HG03575 (cell line): ENCODE data around the gene CCL23.
"Not testable (repeated sequence)": the region's sequence is repeated elsewhere in the genome, so short reads cannot be mapped to it uniquely, and the experiment has no call there.

Experiments
- ATAC-seq: cut with Tn5 transposase; IDR thresholded peaks from one replicate; pipeline ENCODE4 v1.9.1; 2021; ENCODE audit not compliant: unreplicated experiment, insufficient number of reproducible peaks, low FRiP score; ENCODE audit errors: extremely low read depth

The CCL23 gene, protein sequence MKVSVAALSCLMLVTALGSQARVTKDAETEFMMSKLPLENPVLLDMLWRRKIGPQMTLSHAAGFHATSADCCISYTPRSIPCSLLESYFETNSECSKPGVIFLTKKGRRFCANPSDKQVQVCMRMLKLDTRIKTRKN

DNA sequence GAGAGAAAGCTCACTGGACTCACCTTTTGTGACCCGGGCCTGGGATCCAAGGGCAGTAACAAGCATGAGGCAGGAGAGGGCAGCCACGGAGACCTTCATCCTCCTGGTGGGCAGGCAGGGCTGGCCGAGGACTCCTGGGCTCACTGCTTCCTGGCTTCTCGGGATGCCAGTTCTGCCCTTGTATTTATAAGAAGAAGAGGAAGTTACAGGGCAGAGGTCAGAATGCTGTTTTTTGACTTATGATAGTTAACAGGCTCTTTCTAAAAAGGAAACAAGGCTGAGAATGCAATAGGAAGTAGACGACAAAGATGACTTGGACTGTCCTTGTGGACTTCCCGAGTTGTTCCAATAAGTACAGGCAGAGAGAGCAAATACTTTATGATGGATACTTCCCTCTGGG, at the start of gene CCL23:
Gene CCL23, minus strand, starts transcription at position 174 of the 400 bp plus-strand sequence. Its CDS starts 75 bp downstream, at position 99.
- ATAC-seq, result no peak

DNA sequence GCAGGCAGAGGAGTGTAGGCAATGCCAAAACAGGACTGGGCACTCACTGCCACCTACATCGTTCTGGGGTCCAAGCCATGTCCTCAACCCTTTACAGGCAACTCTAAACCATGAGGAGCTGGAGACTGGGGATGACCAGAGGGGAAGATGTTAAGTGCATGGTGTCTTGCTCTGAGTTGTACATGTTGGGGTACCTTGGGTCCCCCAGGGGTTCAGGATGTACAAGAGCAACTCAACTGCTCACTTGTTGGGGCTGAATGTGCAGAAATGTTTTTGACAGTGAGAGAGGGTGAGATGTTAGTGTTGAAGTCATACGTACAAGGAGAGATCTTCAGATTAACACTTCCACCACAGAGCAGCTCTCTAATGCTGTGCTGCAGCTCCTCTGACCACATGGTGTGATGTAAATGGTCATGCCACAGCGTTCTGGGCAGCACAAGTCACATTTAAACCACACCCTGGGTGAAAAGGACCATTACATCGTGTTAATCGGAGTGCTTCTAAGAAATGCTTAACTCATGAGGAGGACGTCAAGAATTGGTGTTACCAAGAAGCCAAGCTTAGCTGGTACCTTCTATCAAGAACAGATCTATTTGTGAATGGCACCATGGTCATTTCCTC, 48.7 kb upstream of the CCL23 start:
- ATAC-seq, result no peak

DNA sequence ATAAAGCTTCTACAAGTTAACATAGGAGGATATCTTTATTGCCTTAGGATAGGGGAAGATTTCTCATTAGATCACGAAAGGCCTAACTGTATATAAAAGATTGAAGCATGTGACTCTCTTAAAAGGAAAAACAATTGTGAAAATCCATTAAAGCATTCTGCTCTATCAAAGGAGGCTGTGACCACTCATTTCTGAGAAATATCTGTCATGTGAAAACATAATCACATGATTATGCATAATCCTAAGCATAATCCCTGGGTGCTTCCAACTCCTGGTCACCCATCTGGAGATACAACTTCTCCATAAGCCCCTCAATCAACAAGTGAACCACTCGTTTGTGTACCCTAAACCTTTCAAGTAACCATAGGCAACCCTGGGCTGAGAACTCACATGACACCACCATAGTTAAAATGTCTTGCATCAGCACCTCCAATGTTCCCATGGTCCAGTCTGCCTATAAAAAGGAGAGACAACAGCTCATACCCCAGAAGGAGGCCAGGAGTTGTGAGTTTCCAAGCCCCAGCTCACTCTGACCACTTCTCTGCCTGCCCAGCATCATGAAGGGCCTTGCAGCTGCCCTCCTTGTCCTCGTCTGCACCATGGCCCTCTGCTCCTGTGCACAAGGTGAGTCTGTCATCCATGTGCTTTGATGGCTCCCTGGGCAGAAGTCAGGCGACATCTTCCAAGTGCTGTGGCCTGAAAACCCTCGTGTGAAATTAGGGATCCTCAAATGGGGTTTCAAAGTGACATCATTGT, 46.2 kb upstream of the CCL23 start, which contains the start of gene CCL18:
Gene CCL18, plus strand, starts transcription at position 487 of the 756 bp plus-strand sequence. Its CDS starts 71 bp downstream, at position 558.
- ATAC-seq, result no peak

DNA sequence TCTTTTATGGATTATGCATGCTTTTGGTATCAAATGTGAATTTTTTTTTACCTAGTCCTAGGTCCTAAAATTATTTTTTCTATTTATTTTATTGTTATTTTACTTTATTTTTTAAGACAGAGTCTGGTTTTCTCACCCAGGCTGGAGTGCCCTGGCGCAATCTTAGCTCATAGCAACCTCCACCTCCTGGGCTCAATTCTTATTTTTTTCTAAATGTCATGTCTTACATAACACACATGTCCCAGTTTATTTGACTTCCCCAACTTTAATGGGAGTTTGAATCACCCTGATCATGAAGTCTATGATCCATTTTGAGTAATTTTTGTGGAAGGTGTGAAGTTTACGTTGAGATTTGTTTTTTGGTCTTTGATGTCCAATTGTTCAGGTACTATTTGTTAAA, 43.0 kb upstream of the CCL23 start:
- no peak for ATAC-seq

DNA sequence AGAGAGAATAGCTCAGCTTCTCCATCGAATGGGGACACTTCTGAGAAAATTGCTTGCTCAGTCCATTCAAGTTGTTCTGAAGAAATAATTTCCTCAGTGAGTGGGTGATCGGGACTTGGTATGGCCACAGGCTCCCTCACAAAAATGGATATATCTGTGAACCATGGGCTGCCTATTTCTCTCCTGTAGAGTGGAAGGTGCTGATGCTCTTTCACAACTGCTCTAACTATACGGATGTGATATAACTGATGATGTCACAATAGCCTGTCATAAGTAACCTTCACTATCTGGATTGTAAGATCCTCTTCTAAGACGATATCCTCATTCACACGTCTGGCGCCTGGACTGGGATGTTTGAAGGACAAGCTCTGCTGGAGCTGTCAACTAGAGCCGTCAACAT, 41.6 kb upstream of the CCL23 start:
- no peak for ATAC-seq

DNA sequence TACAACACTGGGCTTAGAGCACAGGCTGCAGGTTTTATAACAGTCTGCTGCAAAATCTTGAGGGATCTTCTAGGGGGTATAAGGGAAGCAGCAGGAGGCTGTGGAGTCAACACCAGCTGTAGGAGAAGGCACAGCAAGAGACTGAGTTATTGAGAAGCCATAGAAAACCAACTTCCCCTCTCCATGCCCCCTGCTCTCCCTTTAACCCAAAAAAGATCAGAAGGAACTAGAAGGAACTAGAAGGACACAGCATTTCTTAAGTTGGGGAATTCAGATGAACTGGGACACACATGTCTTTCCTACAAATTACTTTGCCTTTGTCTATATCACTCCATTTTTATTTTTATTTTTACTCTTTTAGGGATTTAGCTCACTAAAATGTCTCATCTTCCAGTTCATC, 40.1 kb upstream of the CCL23 start:
- no peak for ATAC-seq

DNA sequence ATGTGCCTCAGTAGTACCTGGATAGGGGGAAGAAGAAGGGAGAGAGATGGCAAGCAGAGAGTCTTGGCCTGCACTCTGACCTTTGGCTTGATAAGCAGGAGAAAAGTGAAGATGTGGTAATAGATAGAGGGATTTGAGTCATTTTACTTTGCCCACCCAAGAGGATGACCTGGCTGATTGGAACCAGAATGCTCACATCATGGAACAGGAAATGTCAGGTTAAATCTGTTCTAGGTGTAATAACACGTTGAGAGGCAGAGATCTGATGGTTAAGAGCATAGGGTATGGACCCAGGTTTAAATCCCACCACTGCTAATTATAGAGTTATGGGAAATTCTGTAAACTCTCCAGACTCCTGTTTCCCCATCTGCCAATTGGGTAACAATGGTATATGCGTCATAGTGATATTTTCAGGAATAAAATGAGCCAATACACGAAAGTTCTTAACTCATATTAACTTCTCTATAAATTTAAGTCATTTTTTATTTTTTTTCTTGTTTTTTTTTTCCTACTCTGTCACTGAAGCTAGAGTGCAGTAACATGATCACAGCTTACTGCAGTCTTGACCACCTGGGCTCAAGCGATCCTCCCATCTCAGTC, 38.2 kb upstream of the CCL23 start:
- no peak for ATAC-seq

DNA sequence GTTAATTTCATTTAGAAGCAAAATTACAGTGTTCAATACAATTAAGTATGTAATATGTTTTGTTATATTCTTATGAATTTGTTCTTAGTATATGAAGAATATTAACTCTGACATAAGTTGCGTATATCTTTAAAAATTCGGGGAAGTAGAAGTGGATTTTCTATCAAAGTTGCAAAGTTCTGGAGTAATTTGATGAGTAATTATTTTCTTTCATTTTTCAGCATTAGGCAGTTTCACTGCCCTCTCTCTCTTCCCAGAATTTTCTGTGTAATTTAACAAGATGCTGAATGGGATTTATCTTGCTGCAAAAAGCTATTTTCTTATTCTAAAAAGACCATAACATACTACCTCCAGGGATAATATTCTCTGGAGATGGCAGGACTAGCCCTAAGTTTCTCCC, 37.4 kb upstream of the CCL23 start:
- ATAC-seq, result no peak

DNA sequence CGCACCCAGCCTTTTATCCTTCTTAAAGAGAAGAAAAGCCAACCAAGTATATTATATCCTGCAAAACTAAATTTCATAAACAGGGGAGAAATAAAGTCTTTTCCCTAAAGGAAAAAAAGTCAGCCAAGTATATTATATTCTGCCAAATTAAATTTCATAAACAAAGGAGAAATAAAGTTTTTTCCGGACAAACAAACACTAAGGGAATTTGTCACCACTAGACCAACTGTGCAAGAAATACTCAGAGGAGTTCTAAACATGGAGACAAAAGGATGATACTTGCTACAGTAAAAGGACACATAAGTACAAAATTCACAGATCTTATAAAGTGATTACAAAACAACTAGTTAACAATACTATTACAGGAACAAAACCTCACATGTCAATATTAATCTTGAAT, 31.9 kb upstream of the CCL23 start:
- ATAC-seq, result no peak

DNA sequence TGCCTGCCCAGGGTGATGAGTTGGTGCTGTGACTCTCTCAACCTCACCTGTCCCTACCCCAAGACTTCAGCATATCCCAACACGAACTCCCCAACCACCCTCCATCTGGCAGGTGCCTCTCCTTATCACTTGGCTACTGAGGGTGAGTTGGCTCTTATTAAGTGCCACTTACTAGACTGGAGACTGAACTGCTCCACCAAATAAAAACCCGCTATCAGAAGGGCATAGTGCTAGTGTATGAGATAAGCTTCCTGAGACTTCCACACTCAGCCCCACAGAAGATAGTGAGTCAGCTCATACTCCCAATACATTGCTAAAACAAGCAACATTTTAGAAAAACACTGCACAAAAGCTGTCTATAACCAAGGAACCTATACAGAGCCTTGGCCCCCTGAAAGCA, 30.3 kb upstream of the CCL23 start:
- ATAC-seq, result no peak

DNA sequence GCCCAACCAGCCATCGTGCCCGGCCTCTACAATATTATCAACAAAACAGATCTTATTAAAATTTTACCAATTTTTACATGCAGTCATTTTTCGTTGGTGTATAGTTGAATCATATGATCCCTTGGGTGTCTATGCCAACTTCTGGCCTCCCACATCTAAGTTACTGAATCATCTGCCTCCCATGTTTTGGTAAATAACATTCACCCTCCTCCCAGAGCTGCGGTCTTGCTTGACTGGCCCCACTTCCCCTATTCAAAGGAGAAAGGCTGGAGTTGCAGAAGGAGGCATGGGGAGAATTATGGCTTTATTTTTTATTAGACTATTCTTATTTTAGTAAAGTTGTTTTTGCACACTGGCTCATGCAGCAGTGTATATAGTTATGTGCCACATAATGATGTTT, 18.5 kb upstream of the CCL23 start:
- no peak for ATAC-seq

DNA sequence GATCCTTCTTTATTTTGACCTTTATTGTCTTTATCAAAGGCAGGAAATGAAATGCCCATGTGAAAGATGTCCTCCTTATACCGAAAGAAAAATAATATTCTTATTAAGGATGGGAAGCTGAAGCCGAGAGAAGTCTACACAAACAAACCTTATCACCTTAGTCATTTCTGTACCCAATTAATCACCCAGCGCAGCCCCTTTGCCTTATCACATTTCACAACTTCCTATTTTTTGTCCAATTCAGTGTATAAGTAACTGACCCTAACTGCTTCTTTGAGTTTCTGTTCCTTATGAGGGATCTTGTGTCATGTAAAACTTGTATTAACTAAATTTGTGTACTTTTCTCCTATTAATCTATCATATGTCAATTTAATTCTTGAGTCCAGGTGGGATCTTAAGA, 16.4 kb upstream of the CCL23 start:
- no peak for ATAC-seq

DNA sequence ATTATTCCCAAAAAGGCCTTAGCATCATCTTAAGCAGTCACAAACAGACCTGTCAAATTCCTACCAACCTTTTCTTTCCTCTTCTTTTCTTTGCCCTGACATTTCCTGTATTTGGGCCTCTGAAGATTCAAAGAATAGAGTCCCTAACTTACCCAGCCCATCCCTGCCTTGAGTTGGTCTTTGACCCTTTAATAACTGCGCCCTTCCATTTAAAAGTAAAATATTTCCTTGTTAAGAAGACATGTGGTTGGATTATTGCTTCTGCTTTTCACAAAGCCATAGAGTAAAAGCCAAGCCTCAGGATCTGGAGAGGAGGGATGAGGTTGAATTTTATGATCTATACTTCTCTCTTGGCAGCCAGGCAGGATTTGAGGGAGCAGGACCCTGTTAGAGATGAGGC, 13.2 kb upstream of the CCL23 start:
- no peak for ATAC-seq

DNA sequence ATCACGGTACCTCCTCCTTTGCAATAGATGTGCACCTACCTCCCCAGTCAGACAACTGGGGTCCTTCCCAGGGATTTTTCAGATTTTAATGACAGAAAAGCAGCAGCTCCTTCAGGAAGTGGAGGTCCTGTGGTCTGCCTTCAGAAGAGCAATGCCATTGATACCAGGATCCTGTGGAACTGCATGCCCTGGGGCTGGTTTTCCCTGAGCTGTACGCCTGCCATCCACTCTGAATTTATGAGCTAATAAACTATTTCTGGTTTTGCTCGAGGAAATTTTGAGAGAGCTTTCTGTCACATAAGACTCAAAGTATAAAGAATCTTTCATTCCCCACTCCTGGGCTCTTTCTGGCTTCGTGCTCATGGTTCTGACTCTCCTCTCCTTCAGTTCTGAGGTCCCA, 10.0 kb upstream of the CCL23 start:
- no peak for ATAC-seq

DNA sequence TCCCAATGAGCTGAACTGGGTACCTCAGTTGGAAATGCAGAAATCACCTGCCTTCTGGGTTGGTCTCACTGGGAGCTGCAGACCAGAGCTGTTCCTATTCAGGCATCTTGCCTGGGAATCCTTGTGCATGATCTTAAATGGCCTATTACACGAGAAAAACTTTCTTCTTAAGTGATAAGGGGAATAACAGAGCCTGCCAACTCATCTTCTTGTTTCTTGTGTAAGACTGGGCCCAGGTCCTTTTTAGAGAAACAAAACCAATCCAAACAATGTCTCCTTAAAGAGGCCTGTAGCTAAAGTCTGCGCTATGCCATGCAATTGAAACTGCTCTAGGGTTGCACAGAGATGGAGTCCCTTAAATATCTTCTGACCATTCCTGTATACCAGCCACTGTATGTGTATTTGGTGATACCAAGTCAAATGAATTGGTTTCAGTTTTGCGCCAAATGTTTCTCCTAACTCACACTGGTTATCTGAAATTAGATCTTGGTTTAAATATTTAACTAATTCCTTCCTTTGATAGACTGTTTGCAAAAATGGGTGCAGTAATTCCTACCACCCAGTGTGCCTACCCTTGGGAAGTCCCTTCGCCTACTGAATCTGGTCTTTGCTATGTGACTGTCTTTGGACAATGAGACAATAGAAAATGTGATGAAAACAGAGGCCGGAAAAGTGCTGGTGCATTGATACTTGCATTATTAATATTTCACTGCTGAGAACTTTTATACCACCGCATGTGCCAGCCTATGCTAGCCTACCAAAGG, 6.5 kb upstream of the CCL23 start:
- ATAC-seq, result no peak

DNA sequence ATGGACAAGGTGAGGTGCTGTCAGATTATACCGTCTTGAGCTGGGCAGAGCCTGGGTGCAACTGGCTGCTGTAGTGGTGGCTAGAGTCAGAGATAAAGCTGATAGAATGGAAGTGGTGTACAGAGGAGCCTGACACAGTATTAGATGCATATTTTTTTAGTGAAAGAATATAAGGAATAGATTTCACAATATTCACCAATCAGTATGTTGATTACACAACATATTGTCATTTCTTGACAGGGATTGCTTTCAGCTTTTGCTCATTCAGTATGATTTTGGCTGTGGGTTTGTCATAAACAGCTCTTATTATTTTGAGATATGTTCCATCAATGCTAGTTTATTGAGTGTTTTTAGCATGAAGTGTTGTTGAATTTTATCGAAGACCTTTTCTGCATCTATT, 1.7 kb upstream of the CCL23 start:
- no peak for ATAC-seq

DNA sequence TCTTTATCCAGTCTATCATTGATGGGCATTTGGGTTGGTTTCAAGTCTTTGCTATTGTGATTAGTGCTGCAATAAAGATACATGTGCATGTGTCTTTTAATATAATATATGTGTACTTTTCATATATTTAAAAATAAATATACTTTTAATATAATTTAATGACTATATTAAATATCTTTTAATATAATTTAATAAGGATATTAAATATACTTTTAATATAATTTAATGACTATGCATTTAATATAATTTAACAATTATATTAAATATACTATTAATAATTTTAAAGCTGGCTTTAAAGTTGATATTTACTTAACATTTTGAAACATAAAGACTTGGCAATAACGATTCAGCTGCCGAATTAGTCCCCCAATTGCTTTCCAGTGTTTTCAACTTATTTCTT, 1.2 kb downstream of the CCL23 start:
- ATAC-seq, result no peak

DNA sequence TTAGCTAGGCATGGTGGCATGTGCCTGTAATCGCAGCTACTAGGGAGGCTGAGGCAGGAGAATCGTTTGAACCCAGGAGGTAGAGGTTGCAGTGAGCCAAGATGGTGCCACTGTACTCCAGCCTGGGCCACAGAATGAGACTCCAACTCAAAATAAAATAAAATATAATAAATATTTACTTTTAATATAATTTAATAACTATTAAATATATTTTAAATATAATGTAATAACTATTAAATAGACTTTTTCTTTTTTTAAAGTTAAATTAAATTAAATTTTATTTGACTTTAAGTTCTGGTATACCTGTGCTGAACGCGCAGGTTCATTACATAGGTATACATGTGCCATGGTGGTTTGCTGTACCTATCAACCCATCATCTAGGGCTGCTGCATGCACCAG, 1.9 kb downstream of the CCL23 start:
- ATAC-seq, result not testable (repeated sequence)

DNA sequence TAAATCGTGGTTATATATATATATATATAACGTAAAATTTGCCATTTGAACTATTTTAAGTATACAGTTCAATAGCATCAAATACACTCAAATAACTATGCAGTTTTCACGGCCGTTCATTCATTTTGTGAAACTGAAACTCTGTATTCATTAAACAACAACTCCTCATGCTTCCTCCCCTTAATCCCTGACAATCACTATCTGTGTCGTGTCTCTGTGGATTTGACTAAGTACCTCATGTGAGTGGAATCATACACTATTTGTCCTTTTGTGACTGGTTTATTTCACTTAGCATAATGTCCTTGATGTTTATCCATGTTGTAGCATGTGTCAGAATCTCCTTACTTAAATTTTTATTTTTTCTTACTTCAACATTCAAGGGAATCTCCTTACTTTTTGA, 2.8 kb downstream of the CCL23 start:
- no peak for ATAC-seq
